ENCODE data around the gene ZNF668.
A peak's percentile ranks its signal among the peaks of the same experiment; 100 is the strongest.

Gene ZNF668

DNA sequence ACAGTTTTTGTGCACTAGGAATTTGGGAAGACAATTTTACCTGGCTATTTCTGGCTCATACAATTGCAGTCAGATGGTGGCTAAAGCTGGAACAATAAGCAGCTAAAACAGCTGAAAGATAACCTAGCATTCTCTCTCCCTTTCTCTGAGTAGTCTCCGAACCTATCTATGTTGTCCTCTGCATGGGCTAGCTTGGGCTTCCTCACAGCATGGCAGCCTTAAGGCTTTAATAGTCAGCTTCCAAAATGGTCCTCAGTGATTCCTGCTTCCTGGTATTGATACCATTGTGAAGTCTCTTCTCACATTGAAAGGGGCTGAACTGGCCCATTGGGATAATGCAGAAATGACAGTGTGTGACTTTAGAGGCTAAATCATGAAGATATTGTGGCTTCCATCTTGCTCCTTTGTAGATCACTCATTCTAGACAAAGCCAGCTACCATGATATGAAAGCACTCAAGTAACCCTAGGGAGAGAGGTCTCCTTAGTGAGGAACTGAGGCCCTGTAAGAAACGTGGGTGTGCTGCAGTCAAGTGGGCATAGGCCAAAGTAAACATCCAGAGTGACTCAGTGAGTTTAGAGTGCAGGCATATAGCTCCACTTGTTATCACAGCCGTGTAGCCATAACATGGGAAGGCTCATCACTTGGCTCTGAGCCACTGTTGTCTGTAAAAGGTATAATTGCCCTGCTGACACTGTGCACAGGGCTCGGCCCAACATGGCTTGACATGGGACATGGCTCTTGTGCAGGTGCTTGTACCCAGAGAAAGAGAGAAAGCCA is 26.0 kb upstream of the ZNF668 start:
- no CpG with 5 or more reads among the region's 4 CpGs for WGBS, 2 donors (ENCODE audit: extremely low coverage in 2 of 2, insufficient read length in 2 of 2, insufficient replicate concordance in 1 of 2)
- Histone ChIP-seq H3K36me3 (replicated peaks in 1 of 2; ENCODE audit: control insufficient read depth in 2 of 2, insufficient read depth in 2 of 2, low read length in 2 of 2) (no peaks in the 10 kb centered on the region), H3K27me3 (ENCODE audit: control insufficient read depth in 3 of 3, insufficient read depth in 3 of 3, low read depth in 1 of 3, low read length in 3 of 3) (no peaks in the 10 kb centered on the region), H3K4me1 (ENCODE audit: control insufficient read depth in 2 of 2, insufficient read depth in 1 of 2, low read depth in 1 of 2, low read length in 2 of 2) (no peaks in the 10 kb centered on the region), H2AFZ (ENCODE audit: low read length) (no peak overlapping the region), H3K9ac (ENCODE audit: low read depth, low read length, poor library complexity) (peak overlapping the region; percentile 37), H3K4me3 (ENCODE audit: low read length in 2 of 2) (no peak overlapping the region), H3K4ac (ENCODE audit: low read length) (no peak overlapping the region), H4K8ac (ENCODE audit: low read depth, low read length) (no peak overlapping the region), H3K18ac (ENCODE audit: low read length) (peak overlapping the region; percentile 38), H2BK120ac (ENCODE audit: low read depth, low read length) (no peak overlapping the region), H3K79me1 (ENCODE audit: low read depth, low read length) (no peaks in the 10 kb centered on the region), H3K27ac (replicated peaks; ENCODE audit: low read length) (no peak overlapping the region), H3K4me2 (ENCODE audit: insufficient read depth, low read length, poor library complexity, severe bottlenecking) (no peak overlapping the region), H3K9me3 (replicated peaks in 1 of 2; ENCODE audit: control insufficient read depth in 2 of 2, insufficient read depth in 1 of 2, low read depth in 1 of 2, low read length in 2 of 2) (peaks cover 0 to 4% of the 10 kb centered on the region in 2 donors), H3K23ac (ENCODE audit: low read depth, low read length, poor library complexity) (no peak overlapping the region), H2BK12ac (ENCODE audit: low read length) (no peak overlapping the region), H2AK5ac (ENCODE audit: low read depth, low read length) (no peak overlapping the region), H4K91ac (ENCODE audit: low read depth, low read length, poor library complexity) (no peak overlapping the region), H3K14ac (ENCODE audit: low read length) (no peak overlapping the region), H2BK5ac (ENCODE audit: low read length) (no peak overlapping the region), H2BK15ac (ENCODE audit: low read length) (no peak overlapping the region)
- DNase-seq (ENCODE audit: low spot score) = no peak

DNA sequence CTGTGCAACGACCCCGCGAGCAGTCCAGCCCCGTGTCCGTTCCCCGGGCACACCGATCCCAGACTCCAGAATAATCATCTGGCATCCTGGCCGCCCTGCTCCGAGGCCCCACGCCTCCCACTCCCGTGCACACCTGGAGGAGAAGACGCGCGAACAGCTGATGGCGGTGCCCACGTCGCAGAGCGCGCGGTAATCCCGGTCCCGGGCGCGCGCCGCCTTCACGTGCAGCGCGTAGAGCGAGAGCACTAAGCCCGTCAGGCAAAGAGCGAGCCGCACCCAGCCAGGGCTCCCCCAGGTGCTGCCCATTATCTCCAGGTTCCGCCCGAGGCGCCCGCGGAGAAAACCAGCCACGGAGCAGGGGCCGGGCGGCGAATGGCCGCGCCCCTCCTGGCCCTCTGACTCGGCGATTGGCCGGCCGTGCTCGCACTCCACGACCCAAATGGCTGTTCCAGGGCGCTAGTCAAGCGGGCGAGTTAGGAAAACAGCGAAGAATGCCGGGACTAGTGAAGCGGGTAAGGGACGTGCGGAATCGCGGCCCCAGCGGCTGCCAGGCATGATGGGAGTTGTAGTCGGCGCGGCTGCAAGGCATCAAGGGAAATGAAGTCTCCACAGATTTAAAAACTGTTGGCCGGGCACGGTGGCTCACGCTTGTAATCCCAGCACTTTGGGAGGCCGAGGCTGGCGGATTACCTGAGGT is 20.5 kb upstream of the ZNF668 start, which contains the start of gene VKORC1:
Gene VKORC1, minus strand, starts transcription at position 374 of the 697 bp plus-strand sequence. Its CDS starts 68 bp downstream, at position 306.
- peak within 1 kb of the TSS; percentile 83 for H3K27ac ChIP-seq (replicated peaks; ENCODE audit: low read length)
- H3K4me2 ChIP-seq (ENCODE audit: insufficient read depth, low read length, poor library complexity, severe bottlenecking) = peak within 1 kb of the TSS; percentile 99
- no peak within 1 kb of the TSS for H2BK15ac ChIP-seq (ENCODE audit: low read length)
- peaks cover 5% of the 10 kb centered on the region for H3K79me1 ChIP-seq (ENCODE audit: low read depth, low read length)
- H3K18ac ChIP-seq (ENCODE audit: low read length) = peak within 1 kb of the TSS; percentile 95
- H2BK12ac ChIP-seq (ENCODE audit: low read length) = no peak within 1 kb of the TSS
- H2BK5ac ChIP-seq (ENCODE audit: low read length) = peak within 1 kb of the TSS; percentile 56
- H4K91ac ChIP-seq (ENCODE audit: low read depth, low read length, poor library complexity) = no peak within 1 kb of the TSS
- H2AFZ ChIP-seq (ENCODE audit: low read length) = peak within 1 kb of the TSS; percentile 95
- peaks cover 10 to 19% of the 10 kb centered on the region in 2 donors for H3K36me3 ChIP-seq (replicated peaks in 1 of 2; ENCODE audit: control insufficient read depth in 2 of 2, insufficient read depth in 2 of 2, low read length in 2 of 2)
- peak within 1 kb of the TSS; percentile 78 to 87 for H3K4me3 ChIP-seq (ENCODE audit: low read length in 2 of 2)
- peaks cover 0 to 4% of the 10 kb centered on the region in 2 donors for H3K9me3 ChIP-seq (replicated peaks in 1 of 2; ENCODE audit: control insufficient read depth in 2 of 2, insufficient read depth in 1 of 2, low read depth in 1 of 2, low read length in 2 of 2)
- H3K4ac ChIP-seq (ENCODE audit: low read length) = no peak within 1 kb of the TSS
- DNase-seq (ENCODE audit: low spot score) = peak; percentile 96
- H2AK5ac ChIP-seq (ENCODE audit: low read depth, low read length) = peak within 1 kb of the TSS; percentile 47
- no peaks in the 10 kb centered on the region for H3K27me3 ChIP-seq (ENCODE audit: control insufficient read depth in 3 of 3, insufficient read depth in 3 of 3, low read depth in 1 of 3, low read length in 3 of 3)
- H4K8ac ChIP-seq (ENCODE audit: low read depth, low read length) = no peak within 1 kb of the TSS
- no CpG with 5 or more reads among the region's 69 CpGs for WGBS, 2 donors (ENCODE audit: extremely low coverage in 2 of 2, insufficient read length in 2 of 2, insufficient replicate concordance in 1 of 2)
- peak within 1 kb of the TSS; percentile 98 for H3K9ac ChIP-seq (ENCODE audit: low read depth, low read length, poor library complexity)
- peaks cover 0 to 6% of the 10 kb centered on the region in 2 donors for H3K4me1 ChIP-seq (ENCODE audit: control insufficient read depth in 2 of 2, insufficient read depth in 1 of 2, low read depth in 1 of 2, low read length in 2 of 2)
- H3K14ac ChIP-seq (ENCODE audit: low read length) = peak within 1 kb of the TSS; percentile 76
- peak within 1 kb of the TSS; percentile 60 for H3K23ac ChIP-seq (ENCODE audit: low read depth, low read length, poor library complexity)
- no peak within 1 kb of the TSS for H2BK120ac ChIP-seq (ENCODE audit: low read depth, low read length)

DNA sequence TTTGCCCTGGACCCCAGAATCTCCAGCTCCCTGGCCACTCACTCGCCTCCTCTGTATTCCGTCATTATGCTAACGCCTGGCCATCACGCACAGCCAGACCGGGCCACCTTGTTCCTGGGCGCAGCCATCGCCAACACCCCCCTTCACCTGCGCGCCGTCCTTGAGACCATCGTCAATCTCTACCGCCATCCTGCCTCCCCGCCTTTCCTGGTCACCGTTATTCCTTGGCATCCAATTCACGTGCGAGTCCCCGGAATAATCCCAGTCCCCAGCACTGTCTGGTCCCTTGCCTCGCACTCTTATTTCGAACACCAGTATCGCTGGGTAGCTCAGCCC is 20.0 kb upstream of the ZNF668 start:
- Histone ChIP-seq H3K9ac (ENCODE audit: low read depth, low read length, poor library complexity) (peak overlapping the region; percentile 98), H2BK12ac (ENCODE audit: low read length) (no peak overlapping the region), H3K4me1 (ENCODE audit: control insufficient read depth in 2 of 2, insufficient read depth in 1 of 2, low read depth in 1 of 2, low read length in 2 of 2) (peaks cover 0 to 6% of the 10 kb centered on the region in 2 donors), H2BK5ac (ENCODE audit: low read length) (peak overlapping the region; percentile 56), H2AFZ (ENCODE audit: low read length) (peak overlapping the region; percentile 95), H3K4me3 (ENCODE audit: low read length in 2 of 2) (peak overlapping the region; percentile 78 to 87), H3K36me3 (replicated peaks in 1 of 2; ENCODE audit: control insufficient read depth in 2 of 2, insufficient read depth in 2 of 2, low read length in 2 of 2) (peaks cover 13 to 21% of the 10 kb centered on the region in 2 donors), H4K8ac (ENCODE audit: low read depth, low read length) (no peak overlapping the region), H3K4ac (ENCODE audit: low read length) (no peak overlapping the region), H3K27me3 (ENCODE audit: control insufficient read depth in 3 of 3, insufficient read depth in 3 of 3, low read depth in 1 of 3, low read length in 3 of 3) (no peaks in the 10 kb centered on the region), H2BK120ac (ENCODE audit: low read depth, low read length) (no peak overlapping the region), H2BK15ac (ENCODE audit: low read length) (no peak overlapping the region), H4K91ac (ENCODE audit: low read depth, low read length, poor library complexity) (no peak overlapping the region), H3K23ac (ENCODE audit: low read depth, low read length, poor library complexity) (peak overlapping the region; percentile 60), H3K14ac (ENCODE audit: low read length) (peak overlapping the region; percentile 76), H3K9me3 (replicated peaks in 1 of 2; ENCODE audit: control insufficient read depth in 2 of 2, insufficient read depth in 1 of 2, low read depth in 1 of 2, low read length in 2 of 2) (peaks cover 0 to 6% of the 10 kb centered on the region in 2 donors), H2AK5ac (ENCODE audit: low read depth, low read length) (no peak overlapping the region), H3K4me2 (ENCODE audit: insufficient read depth, low read length, poor library complexity, severe bottlenecking) (peak overlapping the region; percentile 99), H3K79me1 (ENCODE audit: low read depth, low read length) (peaks cover 5% of the 10 kb centered on the region), H3K27ac (replicated peaks; ENCODE audit: low read length) (peak overlapping the region; percentile 83), H3K18ac (ENCODE audit: low read length) (peak overlapping the region; percentile 95)
- peak; percentile 20 for DNase-seq (ENCODE audit: low spot score)
- no CpG with 5 or more reads among the region's 20 CpGs for WGBS, 2 donors (ENCODE audit: extremely low coverage in 2 of 2, insufficient read length in 2 of 2, insufficient replicate concordance in 1 of 2)

DNA sequence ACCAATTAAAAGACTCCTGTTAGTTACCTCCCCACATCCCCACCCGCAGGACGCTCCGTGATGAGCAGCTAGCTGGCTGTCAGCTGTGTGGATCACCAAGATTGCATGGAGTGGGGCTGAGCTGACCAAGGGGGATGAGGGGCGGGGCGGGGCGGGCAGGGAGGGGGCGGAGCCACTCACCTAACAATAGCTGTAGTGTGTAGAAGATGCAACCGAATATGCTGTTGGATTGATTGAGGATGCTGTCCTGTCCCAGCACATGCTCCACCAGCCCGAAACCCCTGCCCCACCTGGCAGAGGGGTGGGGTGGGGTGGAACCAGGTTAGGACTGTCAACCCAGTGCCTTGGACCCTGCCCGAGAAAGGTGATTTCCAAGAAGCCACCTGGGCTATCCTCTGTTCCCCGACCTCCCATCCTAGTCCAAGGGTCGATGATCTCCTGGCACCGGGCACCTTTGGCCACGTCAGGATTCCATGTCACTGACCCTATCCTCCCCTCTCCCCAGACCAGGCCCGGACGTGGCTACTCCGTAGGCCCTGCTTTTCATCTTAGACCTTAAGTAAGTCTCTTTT is 19.2 kb upstream of the ZNF668 start:
- DNase-seq (ENCODE audit: low spot score) = peak; percentile 33
- WGBS, 2 donors (ENCODE audit: extremely low coverage in 2 of 2, insufficient read length in 2 of 2, insufficient replicate concordance in 1 of 2) = no CpG with 5 or more reads among the region's 17 CpGs

More for the DNA sequence above, 19.2 kb upstream of the ZNF668 start:
- Histone ChIP-seq H3K4ac (ENCODE audit: low read length) (no peak overlapping the region), H2BK15ac (ENCODE audit: low read length) (no peak overlapping the region), H3K79me1 (ENCODE audit: low read depth, low read length) (peaks cover 5% of the 10 kb centered on the region), H3K4me3 (ENCODE audit: low read length in 2 of 2) (peak overlapping the region in 1 of 2 donors; percentile 78), H4K8ac (ENCODE audit: low read depth, low read length) (no peak overlapping the region), H3K23ac (ENCODE audit: low read depth, low read length, poor library complexity) (no peak overlapping the region), H3K27me3 (ENCODE audit: control insufficient read depth in 3 of 3, insufficient read depth in 3 of 3, low read depth in 1 of 3, low read length in 3 of 3) (no peaks in the 10 kb centered on the region), H3K27ac (replicated peaks; ENCODE audit: low read length) (no peak overlapping the region), H3K4me2 (ENCODE audit: insufficient read depth, low read length, poor library complexity, severe bottlenecking) (peak overlapping the region; percentile 43), H2BK120ac (ENCODE audit: low read depth, low read length) (no peak overlapping the region), H2BK12ac (ENCODE audit: low read length) (no peak overlapping the region), H4K91ac (ENCODE audit: low read depth, low read length, poor library complexity) (no peak overlapping the region), H3K14ac (ENCODE audit: low read length) (no peak overlapping the region), H3K9ac (ENCODE audit: low read depth, low read length, poor library complexity) (no peak overlapping the region), H2BK5ac (ENCODE audit: low read length) (peak overlapping the region; percentile 75), H2AK5ac (ENCODE audit: low read depth, low read length) (no peak overlapping the region), H3K18ac (ENCODE audit: low read length) (no peak overlapping the region), H2AFZ (ENCODE audit: low read length) (no peak overlapping the region), H3K36me3 (replicated peaks in 1 of 2; ENCODE audit: control insufficient read depth in 2 of 2, insufficient read depth in 2 of 2, low read length in 2 of 2) (peaks cover 17 to 24% of the 10 kb centered on the region in 2 donors), H3K9me3 (replicated peaks in 1 of 2; ENCODE audit: control insufficient read depth in 2 of 2, insufficient read depth in 1 of 2, low read depth in 1 of 2, low read length in 2 of 2) (peaks cover 0 to 6% of the 10 kb centered on the region in 2 donors), H3K4me1 (ENCODE audit: control insufficient read depth in 2 of 2, insufficient read depth in 1 of 2, low read depth in 1 of 2, low read length in 2 of 2) (peaks cover 0 to 6% of the 10 kb centered on the region in 2 donors)

All from neuronal stem cell (in vitro differentiated cells).